Loucy (cell line): Measurements from ENCODE around the gene RPAIN.

Experiments
- H2AFZ ChIP-seq: fragments of 200-600 bp; sonication (generic); 2 replicates; pipeline ENCODE4 v1.6.0; 2016; ENCODE audit warnings: antibody characterized with exemption, mild to moderate bottlenecking, low read length, moderate library complexity
- H3F3A ChIP-seq: fragments of 200-600 bp; 2 replicates; pipeline ENCODE4 v1.6.0; 2016; ENCODE audit warnings: antibody characterized with exemption, low read depth, mild to moderate bottlenecking
- H3K27me3 ChIP-seq: fragments of 200-600 bp; sonication (generic); 2 replicates; pipeline ENCODE4 v1.6.1; 2014; ENCODE audit warnings: low read length, mild to moderate bottlenecking; ENCODE audit not compliant: insufficient read depth, poor library complexity, severe bottlenecking
- H3K36me3 ChIP-seq: fragments of 200-600 bp; sonication (generic); 2 replicates; pipeline ENCODE4 v1.6.1; 2016; ENCODE audit warnings: low read length; ENCODE audit not compliant: insufficient read depth
- H3K4me1 ChIP-seq: fragments of 200-600 bp; sonication (generic); 2 replicates; pipeline ENCODE4 v1.5.1; 2014; ENCODE audit warnings: low read length, mild to moderate bottlenecking; ENCODE audit not compliant: insufficient read depth, poor library complexity, severe bottlenecking
- H3K4me2 ChIP-seq: fragments of 200-600 bp; sonication (generic); 2 replicates; pipeline ENCODE4 v1.6.0; 2014; ENCODE audit warnings: antibody characterized with exemption, low read length, low read depth, mild to moderate bottlenecking; ENCODE audit not compliant: poor library complexity, severe bottlenecking
- H3K4me3 ChIP-seq: fragments of 200-600 bp; sonication (generic); 2 replicates; pipeline ENCODE4 v1.5.1; 2014; ENCODE audit warnings: low read length, mild to moderate bottlenecking, mixed read lengths; ENCODE audit not compliant: poor library complexity, severe bottlenecking
- H3K79me2 ChIP-seq: fragments of 200-600 bp; sonication (generic); 2 replicates; pipeline ENCODE4 v1.6.1; 2014; ENCODE audit warnings: low read length; ENCODE audit not compliant: insufficient read depth
- H3K9ac ChIP-seq: fragments of 200-600 bp; sonication (generic); 2 replicates; pipeline ENCODE4 v1.6.0; 2014; ENCODE audit warnings: mild to moderate bottlenecking, low read depth, low read length, moderate library complexity; ENCODE audit not compliant: poor library complexity, severe bottlenecking
- H3K9me2 ChIP-seq: fragments of 200-600 bp; sonication (generic); replicated peaks from 2 replicates; pipeline ENCODE4 v1.6.1; 2016; ENCODE audit warnings: low read depth, low read length, mixed read lengths
- H3K9me3 ChIP-seq: fragments of 200-600 bp; sonication (generic); 2 replicates; pipeline ENCODE4 v1.6.1; 2014; ENCODE audit warnings: mild to moderate bottlenecking, antibody characterized with exemption, low read length, low read depth; ENCODE audit not compliant: insufficient read depth
- H4K20me1 ChIP-seq: fragments of 200-600 bp; sonication (generic); 2 replicates; pipeline ENCODE4 v1.6.0; 2014; ENCODE audit warnings: antibody characterized with exemption, low read length, mild to moderate bottlenecking; ENCODE audit not compliant: insufficient read depth, poor library complexity, severe bottlenecking
- EZH2phosphoT487 ChIP-seq: fragments of 200-600 bp; IDR thresholded peaks from 2 replicates; pipeline ENCODE4 v1.6.1; 2018; ENCODE audit warnings: antibody characterized with exemption, mild to moderate bottlenecking, moderate library complexity, borderline replicate concordance
- TF ChIP-seq, protein P1 (sequence below): fragments of 200-600 bp; sonication (generic); conservative IDR thresholded peaks from 2 replicates; pipeline ENCODE4 v1.5.1; 2014; ENCODE audit warnings: mild to moderate bottlenecking, antibody characterized with exemption, low read length

RPAIN gene

GRCh38 chr17:5480962-5481361, 61.0 kb downstream of the RPAIN start:
- peaks cover 64% of the 10 kb centered on the region for H3K36me3 ChIP-seq
- H4K20me1 ChIP-seq, result peaks cover 33% of the 10 kb centered on the region
- TF ChIP-seq, protein P1, sequence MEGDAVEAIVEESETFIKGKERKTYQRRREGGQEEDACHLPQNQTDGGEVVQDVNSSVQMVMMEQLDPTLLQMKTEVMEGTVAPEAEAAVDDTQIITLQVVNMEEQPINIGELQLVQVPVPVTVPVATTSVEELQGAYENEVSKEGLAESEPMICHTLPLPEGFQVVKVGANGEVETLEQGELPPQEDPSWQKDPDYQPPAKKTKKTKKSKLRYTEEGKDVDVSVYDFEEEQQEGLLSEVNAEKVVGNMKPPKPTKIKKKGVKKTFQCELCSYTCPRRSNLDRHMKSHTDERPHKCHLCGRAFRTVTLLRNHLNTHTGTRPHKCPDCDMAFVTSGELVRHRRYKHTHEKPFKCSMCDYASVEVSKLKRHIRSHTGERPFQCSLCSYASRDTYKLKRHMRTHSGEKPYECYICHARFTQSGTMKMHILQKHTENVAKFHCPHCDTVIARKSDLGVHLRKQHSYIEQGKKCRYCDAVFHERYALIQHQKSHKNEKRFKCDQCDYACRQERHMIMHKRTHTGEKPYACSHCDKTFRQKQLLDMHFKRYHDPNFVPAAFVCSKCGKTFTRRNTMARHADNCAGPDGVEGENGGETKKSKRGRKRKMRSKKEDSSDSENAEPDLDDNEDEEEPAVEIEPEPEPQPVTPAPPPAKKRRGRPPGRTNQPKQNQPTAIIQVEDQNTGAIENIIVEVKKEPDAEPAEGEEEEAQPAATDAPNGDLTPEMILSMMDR, result no peak
- no peak for TF ChIP-seq EZH2phosphoT487
- H3K4me1 ChIP-seq, result peaks cover 29% of the 10 kb centered on the region
- H3K9me2 ChIP-seq, result no peaks in the 10 kb centered on the region
- no peaks in the 10 kb centered on the region for H3F3A ChIP-seq
- H3K9me3 ChIP-seq, result no peaks in the 10 kb centered on the region
- H3K4me3 ChIP-seq, result no peak overlapping the region
- no peak overlapping the region for H2AFZ ChIP-seq
- no peak overlapping the region for H3K9ac ChIP-seq
- H3K4me2 ChIP-seq, result no peak overlapping the region
- H3K79me2 ChIP-seq, result peaks cover 74% of the 10 kb centered on the region
- no peaks in the 10 kb centered on the region for H3K27me3 ChIP-seq

GRCh38 chr17:5481451-5481850, 61.5 kb downstream of the RPAIN start:
- H3K4me3 ChIP-seq, result no peak overlapping the region
- H3K4me2 ChIP-seq, result no peak overlapping the region
- no peaks in the 10 kb centered on the region for H3K9me3 ChIP-seq
- H3K27me3 ChIP-seq, result no peaks in the 10 kb centered on the region
- H3K9ac ChIP-seq, result no peak overlapping the region
- TF ChIP-seq, protein P1, result no peak
- TF ChIP-seq EZH2phosphoT487, result no peak
- H3K9me2 ChIP-seq, result no peaks in the 10 kb centered on the region
- H3K4me1 ChIP-seq, result peaks cover 29% of the 10 kb centered on the region
- peaks cover 31% of the 10 kb centered on the region for H4K20me1 ChIP-seq
- H3K36me3 ChIP-seq, result peaks cover 62% of the 10 kb centered on the region
- H2AFZ ChIP-seq, result no peak overlapping the region
- no peaks in the 10 kb centered on the region for H3F3A ChIP-seq
- H3K79me2 ChIP-seq, result peaks cover 74% of the 10 kb centered on the region
